Measurements from ENCODE around the gene SP110.
"Not testable (repeated sequence)": the region's sequence is repeated elsewhere in the genome, so short reads cannot be mapped to it uniquely, and the experiment has no call there.

Gene SP110

DNA sequence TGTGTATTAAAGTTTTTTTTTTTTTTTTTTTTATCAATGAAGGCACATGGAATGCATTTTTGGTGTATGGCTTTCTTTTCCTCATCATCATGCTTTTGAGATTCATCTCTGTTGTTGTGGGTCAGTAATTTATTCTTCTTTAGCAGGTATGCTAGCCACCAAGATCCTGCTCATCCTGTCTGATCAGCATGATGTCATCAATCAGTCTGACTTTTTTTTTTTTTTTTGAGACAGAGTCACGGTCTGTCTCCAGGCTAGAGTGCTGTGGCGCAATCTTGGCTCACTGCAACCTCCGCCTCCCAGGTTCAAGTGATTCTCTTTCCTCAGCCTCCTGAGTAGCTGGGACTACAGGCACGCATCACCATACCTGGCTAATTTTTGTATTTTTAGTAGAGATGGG is 3.0 kb upstream of the SP110 start:
- DNase-seq = not testable (repeated sequence)

DNA sequence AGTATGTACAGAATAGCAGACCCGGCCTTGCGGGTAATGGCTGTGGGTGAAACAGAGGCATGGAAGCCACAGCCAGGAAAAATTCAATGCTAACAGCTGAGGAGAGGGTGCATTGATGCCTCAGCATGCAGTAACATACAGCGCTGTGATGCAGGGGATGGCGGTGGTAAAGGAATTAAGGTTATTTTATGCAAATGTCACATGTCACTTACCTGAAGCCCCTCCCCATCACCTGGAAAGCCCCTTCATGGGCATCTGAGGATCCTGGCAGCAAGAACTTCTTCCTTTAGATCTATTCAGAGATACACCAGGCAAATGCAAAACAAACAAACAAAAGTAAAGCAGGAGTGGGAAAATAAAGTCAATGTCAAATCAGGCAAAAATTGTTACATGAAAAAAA is 1.7 kb upstream of the SP110 start:
- no peak for DNase-seq

DNA sequence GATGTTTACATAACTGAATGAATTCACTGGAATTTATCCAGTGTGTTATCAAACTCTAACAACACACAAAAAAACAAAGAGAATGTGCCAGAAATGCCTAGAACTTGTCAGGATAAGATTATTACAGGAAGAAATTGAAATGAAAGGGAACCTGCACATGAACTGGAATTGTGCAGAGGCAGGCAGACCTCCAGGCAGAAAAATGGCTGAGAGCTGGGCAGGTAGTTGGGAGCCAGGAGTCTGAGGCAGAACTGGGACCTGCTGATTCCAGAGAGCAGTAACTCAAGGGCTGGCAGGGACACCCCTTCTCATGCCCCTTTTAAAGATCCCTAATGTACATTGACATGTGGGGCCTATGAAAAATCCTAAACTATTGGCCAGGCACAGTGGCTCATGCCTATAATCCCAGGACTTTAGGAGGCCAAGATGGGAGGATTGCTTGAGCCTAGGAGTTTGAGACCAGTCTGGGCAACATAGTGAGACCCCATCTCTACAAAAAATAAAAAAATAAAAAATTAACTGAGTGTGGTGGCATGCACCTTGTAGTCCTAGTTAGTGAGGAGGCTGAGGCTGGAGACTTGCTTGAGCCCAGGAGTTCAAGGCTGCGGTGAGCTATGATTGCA is 674 bp upstream of the SP110 start:
- DNase-seq = no peak

DNA sequence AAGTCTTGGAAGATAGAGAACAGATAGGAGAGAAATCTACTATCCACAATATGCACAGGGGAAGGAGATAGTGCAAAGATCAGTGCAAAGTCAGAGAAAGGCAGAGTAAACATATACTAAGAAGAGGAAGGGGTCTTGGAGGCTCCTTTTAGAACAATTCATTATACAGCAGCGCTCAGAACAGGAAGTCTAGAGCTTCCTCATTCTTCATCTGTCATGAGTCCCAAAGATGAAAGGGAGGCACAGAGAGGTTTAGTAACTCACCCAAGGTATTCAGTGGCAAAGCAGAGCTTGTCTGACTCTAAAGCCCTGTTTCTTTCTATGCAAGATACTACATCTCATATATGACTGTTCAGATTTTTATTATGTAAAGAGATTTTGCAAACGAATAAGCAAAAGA is 1.4 kb downstream of the SP110 start:
- no peak for DNase-seq

DNA sequence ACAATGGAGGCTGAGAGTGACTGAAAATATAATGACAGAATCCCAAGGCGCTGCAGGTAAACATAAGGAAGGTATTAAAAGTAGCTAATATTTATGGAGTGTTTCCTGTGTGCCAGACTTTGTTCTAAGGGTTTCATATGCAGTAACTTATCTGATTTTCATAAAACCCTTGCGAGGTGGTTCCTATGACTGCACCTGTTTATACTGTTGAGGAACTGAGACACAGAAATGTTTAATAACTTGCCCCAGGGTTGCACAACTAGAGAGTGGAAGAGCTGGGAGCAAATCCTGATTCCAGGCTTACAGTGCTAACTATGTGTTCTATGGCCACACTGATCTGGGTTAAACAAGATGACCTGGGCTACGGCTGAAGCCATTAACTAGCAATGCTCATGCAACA is 2.4 kb downstream of the SP110 start:
- no peak for DNase-seq

DNA sequence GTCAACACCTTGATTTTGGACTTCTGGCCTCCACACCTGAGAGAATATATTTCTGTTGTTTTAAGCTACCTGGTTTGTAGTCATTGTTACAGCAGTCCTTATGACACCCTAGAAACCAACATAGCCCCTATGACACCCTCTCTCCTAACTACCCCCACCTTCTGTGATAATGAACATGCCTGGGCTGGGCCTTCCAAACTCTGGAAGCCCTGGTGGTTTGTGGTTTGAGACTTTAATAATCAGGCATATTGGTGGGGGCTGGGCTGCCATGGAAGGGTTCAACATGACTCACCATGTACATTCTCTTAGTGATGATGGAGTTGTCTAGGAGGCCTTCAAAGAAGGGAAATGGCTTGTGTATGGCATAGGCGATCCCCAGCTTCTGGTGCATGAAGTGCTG is 3.3 kb downstream of the SP110 start:
- DNase-seq = no peak

DNA sequence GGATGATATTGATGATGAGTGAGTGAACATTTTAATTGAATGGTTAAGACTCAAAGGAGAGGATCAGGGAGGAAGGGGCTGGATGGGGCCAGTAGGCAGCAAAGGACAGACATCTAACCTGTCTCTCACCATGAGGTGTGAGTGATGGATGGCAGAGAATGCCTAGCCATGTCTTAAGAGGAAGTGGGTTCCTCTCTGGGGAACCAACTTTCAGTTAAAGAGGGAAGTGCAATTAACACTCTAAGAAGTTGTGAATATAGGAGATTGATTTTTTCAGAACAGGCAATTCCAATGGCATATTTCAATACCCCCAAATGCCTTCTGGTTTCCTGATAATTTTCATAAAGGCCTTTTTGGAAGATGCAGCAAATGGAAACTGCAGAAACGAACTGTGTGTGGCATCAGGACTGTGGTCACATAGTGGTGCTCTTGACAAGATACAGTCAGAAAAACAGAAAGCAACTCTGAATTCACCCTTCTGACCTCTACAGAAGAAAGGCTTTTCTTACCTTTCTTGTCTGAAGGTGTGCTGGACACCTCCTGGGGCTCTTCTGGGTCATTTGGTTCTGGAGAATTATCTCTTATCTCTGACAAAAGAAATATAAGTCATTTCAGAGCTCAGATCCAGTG is 10.2 kb downstream of the SP110 start:
- DNase-seq = no peak

DNA sequence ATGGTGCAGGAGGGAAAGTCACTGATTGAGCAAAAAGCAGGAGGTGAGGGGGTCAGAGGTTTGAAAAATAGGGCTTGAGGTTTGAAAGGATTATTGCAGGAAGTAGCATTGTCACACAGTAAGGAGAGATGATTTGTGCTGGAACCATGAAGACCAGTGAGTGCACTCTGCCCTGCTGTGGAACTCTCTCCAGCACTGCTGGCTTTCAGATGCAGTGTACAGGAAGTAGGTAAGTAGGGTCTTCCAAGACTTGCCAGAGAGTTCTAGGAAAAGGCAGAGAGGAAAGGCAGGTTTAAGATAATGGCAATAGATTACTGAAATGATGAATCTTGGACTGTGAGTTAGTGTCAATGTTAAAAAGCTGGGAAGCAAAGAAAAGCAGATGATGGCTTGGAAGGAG is 11.2 kb downstream of the SP110 start:
- no peak for DNase-seq

DNA sequence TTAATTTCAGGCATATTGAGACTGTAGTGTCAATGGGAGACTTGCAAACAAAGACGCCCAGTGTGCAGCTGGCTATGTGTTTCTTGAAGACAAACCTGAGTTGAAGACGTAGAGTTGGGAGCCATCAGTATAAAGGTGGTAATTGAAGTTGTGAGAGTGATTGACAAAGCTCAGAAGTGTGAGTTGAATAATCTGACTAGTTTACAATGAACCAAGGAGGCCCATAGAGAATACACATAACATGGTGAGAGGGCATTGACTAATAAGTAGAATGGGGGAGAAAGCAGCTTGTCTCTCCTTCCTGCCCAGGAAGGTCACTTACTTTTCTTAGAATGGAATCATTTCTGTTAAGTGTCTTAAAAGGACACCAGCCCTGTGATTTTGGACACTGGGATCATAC is 14.1 kb downstream of the SP110 start:
- DNase-seq = no peak

DNA sequence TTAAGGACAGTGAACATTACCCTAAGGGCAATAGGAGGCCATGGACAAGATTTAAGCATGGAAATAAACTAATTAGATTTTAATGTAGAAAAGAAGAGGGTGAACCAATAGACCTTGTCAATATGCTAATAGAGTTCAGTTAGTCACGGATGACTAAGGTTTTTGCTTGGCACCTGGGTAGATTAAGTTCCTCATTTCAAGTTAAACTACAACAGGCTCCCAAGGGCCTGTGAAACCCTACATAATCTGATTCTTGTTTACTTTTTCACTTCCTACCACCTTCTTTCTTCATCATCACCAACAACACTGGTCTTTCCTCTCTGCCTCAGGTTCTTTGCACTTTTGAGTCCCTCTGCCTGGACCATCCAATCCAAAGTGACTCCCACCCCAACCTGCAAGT is 14.8 kb downstream of the SP110 start:
- DNase-seq = no peak

DNA sequence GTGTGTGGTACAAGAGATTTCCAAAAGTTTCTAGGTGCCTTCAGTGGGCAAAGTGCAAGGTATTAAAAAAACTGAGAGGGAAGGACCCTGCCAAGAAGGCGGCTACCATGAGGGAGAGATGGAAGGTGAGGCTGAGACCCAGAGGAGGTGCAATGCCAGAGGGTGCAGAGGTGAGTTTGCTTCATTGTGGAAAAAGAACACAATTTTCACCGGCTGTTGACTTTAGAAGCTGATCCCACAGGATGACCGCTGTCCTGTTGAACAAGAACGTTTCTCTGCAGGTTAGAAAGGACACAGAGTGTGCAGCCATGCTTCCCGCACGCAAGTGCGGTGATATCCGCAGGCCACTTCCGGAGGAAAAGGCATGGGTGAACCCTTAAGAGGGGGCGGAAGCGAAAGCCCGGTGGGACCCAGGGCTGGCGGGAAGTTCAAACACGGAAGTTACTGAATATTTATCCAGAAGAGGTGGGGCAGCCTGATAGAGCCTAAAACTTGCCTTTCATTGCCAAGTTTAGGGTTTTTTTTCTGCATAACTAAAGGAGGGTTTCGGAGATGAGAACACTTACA is 16.6 kb downstream of the SP110 start:
- no peak for DNase-seq

DNA sequence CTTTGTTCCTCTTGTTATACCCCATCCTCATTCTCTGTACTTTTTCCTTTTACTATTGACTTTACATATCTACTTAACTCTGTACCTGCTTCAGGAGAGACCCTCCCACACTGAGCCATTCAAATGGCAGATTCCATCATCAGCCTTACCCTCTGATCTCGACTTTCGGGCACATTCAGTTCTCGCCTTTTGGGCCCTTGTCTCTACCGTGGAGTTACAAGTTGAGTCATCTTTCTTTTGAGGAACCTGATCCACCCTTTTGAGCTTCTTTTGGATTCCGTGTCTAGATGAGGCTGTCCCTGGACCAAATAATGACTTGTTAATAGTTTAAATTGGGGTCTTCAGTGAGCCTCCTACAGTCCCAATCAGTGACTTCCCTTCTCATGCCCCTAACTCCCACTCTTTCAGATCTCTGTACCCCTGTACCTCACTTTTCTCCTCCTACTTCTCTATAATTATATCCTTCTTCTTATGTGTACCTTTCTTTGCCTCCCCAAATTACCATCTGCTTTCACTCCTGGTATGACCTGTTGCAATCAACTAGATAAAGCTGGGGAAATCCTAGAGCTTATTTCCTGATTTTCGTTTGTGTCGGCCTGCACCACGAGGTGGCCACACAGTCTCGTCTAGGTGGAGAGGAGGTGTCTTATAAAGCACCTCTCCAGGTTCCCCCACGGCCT is 17.2 kb downstream of the SP110 start:
- DNase-seq = no peak

DNA sequence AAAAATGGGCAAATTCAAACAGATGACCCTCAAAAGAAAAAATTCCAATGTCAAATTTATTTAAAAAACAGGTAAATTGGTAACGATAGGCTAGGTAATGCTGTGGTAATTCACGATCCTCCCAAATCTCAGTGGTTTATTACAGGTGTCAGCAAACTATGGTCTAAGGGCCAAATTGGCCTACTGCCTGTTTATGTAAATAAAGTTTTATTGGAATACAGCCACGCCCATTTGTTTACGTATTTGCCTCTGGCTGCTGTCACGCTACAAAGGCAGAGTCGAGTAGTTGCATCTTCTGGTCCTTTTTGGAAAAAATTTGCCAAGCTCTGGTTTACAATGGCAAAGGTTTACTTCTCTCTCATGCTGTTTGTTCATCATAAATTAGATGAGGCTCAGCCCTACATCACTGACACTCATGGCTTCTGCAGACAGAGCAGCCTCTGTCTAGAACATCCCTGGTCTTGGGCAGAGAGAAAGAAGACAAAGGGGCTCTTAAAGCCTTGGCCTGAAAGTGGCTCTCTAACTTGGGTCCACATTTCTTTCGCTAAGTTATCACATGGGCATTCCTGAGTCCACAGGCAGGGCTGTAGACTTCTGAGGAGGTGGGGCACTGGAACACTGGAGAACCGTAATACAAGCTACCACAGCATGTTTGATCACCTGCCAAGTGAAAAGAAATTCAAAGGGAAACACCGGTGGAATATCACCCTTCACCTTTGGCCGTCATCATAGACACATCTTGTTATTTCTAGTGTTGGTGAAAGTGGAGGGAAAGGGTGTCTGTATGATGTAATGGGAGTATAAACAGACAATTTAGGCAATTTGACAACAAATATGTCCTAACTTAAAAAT is 34.8 kb downstream of the SP110 start:
- no peak for DNase-seq

DNA sequence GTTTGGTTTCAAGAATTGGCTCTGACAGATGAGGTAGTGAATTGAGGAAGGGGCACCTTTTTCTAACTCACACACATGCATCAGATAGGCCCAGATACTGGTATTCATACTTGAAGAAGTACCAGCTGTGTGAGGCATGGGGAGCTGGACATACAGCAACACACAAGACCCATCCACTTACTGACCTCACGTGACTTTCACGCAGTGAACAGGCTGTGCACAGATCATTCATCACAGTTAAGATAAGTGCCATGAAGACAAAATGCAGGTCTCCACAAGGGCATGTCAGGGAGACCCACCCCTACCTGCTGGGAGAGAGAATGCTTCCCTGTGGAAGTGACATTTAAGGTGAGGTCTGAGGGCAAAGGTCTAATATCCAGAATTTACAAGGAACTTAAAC is 38.6 kb downstream of the SP110 start:
- no peak for DNase-seq

DNA sequence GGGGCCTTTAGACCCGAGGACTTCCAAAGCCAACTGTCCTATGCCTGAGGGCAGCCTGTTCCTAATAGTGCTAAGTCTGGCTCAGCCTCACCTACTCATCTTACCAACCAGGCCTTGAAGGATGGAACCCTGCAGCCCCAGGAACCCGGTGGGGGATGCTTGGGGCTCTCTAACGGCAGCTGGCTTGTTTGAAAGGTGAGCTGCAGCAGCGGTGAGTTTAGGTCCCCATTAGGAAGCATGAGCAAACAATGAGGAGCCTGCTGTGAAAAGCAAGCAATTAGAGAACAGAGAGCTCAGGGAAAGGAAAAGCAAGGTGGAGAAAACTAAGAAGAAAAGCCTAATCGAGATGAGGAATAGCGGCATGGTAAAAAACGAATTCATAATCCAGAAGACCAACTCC is 39.9 kb downstream of the SP110 start:
- no peak for DNase-seq

DNA sequence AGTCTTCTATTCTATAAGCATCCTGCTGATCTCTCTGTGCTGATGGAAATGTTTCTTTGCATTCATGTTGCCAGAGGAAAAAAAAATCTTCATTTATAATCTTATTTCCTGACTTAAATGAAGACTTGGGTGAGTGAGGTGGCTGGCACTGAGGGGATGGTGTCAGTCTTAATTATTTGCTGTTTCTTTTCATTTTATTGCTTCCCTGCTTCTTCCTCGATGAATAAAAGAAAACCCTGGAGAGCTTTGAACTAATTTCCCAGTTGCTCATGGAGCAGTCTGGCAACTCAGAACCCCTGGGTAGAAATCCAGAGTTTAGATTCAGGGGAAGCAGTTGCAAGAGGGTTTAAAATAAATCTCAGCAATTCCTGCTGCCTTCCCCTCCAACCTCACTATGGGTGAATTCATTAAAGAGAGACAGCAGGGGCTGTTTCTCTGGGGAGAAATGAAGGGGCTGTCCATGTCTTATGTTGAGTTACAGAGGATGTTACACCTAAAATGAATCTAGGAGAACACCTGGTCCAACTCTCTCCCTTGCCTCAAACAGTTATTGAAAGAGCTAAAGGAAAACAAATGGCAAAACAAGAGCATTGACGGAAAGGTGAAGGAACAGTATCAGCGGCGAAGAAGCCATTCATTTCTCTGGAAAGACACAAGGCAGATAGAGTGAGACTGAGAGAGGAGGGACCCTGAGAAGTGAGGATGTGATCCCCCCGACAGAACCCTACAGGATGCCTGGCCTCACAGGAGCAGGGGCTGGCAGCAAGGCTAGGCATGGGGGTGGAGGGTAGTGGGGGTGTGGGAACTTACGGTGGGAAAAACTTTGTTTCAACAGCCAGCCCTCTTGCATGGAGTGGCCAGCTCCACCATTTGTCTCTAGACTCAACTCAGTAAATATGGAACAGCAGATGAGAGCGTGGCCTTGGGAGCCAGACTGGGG is 41.0 kb downstream of the SP110 start:
- DNase-seq = no peak

DNA sequence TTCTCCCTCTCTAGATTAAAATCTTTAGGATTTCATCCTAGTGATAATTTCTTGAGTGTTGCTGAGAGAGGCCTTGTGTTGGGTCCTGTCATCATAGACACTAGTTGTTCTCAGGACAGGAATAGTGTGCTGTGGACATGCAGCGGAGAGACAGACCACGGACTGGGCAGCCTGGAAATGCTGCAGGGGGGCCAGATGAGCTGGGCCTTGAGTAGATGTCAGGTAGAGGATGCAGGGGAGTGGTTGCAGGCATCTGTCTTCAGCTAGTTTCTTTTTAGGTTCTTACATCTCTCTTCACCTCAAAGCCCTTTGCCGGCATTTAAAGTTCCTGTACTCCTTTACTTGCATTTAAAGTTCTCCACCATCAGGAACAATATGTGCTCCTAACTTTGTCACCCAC is 42.8 kb downstream of the SP110 start:
- no peak for DNase-seq

DNA sequence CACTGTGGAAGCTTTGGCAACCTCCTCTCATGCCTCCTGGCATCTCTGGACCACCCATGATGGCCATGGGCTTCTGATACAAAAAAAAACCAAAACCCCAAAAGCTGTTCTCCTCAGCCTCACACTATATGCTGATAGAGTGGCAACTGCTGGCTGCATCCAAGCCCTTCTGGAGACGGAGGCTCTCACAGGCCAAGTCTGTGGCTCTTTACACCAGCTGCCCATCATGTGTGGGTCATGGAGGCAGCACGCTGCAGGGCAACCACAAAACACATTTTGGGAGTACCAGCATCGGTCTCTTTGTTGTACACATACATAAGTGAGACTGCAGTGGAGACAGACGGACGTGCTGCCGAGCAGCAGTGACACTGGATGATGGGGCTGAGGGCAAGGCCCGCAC is 45.3 kb downstream of the SP110 start:
- DNase-seq = no peak

DNA sequence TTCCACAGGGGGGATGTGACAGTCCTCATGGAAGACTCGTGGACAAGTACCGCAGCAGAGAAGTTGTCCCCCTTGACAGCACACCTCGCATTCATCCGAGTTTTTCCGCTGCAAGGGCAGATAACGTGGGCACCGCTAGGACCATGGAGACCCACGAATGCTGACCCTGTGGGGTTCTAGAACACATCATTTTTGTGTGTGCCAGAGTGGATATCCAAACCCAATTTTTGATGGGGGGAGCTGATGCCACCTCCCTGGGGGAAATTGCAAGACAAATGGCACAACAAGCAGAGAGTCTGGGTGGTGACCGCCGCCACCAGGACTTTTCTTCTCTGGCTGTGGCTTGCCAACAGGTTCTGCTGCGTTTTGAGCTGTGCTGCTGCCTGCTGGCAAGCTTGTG is 46.9 kb downstream of the SP110 start:
- DNase-seq = no peak

DNA sequence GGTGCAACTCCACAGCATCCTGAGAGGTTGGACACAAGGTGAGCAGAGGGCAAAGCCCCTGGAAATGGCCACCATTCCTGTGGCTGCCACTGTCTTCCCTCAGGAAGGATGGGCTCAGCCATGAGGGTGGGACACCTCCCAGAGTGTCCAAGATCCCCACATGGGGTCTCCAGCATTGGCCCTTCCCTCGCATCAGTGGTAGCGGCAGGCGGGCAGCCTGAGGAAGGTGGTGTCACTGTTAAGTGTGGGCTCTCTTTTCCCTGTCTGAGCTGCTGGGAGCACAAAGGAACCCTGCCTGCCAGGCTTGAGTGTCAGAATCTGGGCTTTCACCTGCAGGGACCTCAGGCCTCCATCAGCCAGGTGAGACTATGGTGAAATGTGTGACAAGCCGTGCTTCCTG is 47.6 kb downstream of the SP110 start:
- no peak for DNase-seq

DNA sequence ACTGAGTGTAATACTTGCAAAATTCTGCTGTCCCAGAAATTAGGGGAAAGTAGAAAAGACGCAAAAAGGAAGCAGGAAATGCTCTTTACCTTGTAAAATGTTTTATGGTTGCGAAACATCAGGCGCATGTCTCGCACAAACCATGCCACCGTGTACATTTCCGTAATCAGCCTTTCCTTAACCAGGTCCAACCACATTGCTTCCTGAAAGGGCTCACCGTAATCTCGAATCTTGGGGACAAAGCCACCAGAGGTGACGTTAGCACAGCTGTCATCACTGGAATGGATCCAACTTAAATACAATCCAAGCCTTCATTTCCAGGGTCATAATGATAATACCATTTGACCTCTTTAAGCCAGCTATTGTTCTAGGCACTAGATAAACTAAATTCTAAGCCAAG is 49.3 kb downstream of the SP110 start:
- no peak for DNase-seq

DNA sequence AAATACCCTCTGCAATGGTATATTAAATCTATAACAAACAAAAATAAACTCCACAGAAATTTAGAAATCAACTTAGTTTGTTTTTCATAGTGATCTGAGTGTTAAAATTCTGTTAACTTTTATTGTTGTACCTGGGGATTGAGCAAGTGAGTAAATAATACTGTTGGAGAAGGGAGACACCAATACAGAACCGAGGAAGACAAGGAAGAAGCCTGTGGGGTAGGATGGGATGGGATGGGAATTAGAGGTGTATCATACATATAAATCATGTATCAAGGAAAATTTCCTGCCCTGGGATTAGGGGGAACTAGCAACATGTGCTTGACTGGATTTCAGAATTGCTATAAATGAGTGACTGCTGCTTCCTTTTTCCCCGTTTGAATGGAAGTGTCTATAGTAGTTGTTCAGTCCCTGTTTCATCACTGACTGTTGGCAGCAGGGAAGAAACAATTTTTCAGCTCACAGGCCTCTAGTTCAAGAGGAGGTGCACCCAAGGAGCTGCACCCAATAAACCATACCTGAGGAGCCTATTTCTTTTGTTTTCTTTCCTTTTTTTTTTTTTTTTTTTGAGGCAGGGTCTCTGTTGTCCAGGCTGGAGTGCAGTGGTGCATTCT is 53.1 kb downstream of the SP110 start:
- DNase-seq = no peak
